Esophagus muscularis mucosa (tissue), 3 donors: Measurements from ENCODE around the gene OVCA2.

Experiments
- POLR2AphosphoS5 ChIP-seq, 2 donors: sonication (generic); formaldehyde crosslinking; IDR thresholded peaks; one replicate each; pipeline ENCODE4 v1.6.1; 2017; ENCODE audit warnings: antibody characterized with exemption in 2 of 2
- TF ChIP-seq, protein P1 (sequence below), 3 experiments: fragments of 200-600 bp in 2 of 3; fragments of 450-650 bp in 1 of 3; sonication (generic) in 2 of 3; IDR thresholded peaks; one replicate each; pipeline ENCODE4 v1.5.1; 2017 to 2019; ENCODE audit warnings: antibody characterized with exemption in 3 of 3, mild to moderate bottlenecking in 2 of 3, moderate library complexity in 1 of 3

DNA sequence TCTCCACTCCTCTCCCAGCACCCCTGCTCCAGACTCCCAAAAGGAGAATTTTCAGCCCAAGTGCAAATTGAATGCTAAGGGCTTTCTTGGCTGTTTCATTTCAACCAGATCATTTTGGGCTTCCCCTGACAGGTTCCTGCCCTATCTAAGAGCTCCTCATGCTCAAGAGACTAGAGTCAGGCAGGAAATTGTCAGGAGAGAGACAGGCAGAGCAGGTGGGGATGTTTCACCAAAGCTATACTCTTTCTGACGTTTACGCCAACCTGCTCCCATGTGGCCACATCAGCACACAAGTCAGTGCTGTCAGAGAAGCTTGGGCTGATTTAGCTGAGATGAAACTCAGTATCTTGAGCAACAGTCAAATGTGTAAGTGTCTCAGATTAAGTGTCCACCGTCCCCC, 44.5 kb downstream of the OVCA2 start:
- TF ChIP-seq, protein P1, sequence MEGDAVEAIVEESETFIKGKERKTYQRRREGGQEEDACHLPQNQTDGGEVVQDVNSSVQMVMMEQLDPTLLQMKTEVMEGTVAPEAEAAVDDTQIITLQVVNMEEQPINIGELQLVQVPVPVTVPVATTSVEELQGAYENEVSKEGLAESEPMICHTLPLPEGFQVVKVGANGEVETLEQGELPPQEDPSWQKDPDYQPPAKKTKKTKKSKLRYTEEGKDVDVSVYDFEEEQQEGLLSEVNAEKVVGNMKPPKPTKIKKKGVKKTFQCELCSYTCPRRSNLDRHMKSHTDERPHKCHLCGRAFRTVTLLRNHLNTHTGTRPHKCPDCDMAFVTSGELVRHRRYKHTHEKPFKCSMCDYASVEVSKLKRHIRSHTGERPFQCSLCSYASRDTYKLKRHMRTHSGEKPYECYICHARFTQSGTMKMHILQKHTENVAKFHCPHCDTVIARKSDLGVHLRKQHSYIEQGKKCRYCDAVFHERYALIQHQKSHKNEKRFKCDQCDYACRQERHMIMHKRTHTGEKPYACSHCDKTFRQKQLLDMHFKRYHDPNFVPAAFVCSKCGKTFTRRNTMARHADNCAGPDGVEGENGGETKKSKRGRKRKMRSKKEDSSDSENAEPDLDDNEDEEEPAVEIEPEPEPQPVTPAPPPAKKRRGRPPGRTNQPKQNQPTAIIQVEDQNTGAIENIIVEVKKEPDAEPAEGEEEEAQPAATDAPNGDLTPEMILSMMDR (IDR thresholded peaks at IDR 0.05), result no peak
- no peak for TF ChIP-seq POLR2AphosphoS5 (IDR thresholded peaks at IDR 0.05)
